UCSD-AML1 (cell line): Measurements from ENCODE around the gene DRAM2.
"Not testable (repeated sequence)": the region's sequence is repeated elsewhere in the genome, so short reads cannot be mapped to it uniquely, and the experiment has no call there.

Experiments used
- DNase-seq: peaks from one replicate; lab custom pipeline; 2025; ENCODE audit not compliant: unreplicated experiment; lab: John Stamatoyannopoulos, UW

The DRAM2 gene

DNA sequence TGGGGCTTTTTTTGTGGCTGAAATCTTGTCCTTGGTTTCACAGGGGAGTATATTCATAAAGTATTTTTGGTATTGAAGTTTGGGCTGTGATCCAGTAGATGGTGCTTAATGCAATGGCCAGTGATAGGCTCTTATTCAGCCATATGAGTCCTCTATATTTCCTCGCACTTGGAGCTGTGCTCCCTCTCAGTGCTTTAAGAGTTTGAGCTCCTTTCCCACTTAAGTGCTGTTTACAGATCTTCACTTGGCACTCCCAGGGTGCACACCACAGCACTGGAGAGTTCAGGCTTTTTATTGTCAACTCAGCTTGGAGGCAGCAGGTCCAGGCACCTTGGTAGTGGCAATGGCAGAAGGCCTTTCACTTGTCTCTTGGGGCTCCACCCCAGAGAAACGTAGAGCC, 54.9 kb downstream of the DRAM2 start:
- DNase-seq = no peak

DNA sequence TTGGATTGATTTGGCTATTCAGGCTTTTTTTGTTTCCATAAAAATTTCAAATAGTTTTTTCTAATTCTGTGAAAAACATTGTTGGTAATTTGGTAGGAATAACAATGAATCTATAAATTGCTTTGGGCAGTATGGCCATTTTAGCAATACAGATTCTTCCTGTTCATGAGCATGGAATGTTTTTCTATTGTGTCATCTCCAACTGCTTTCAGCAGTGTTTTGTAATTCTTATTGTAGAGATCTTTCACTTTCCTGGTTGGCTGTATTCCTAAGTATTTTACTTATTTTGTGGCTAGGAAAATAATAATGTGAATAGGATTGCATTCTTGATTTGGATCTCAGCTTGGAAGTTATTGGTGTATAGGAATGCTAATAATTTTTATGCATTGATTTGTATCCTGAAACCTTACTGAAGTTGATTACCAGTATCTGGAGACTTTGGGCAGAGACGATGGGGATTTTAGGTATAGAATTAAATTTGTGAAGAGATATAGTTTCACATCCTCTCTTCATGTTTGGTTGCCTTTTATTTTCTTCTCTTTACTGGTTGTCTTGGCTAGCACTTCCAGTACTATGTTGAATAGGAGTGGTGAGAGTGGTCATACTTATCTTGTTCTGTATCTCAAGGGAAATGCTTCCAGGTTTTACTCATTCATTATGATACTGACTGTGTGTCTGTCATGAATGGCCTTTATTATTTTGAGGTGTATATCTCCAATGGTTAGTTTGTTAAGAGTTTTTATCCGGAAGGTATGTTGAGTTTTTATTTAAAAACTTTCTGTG, 57.3 kb downstream of the DRAM2 start:
- DNase-seq = no peak

DNA sequence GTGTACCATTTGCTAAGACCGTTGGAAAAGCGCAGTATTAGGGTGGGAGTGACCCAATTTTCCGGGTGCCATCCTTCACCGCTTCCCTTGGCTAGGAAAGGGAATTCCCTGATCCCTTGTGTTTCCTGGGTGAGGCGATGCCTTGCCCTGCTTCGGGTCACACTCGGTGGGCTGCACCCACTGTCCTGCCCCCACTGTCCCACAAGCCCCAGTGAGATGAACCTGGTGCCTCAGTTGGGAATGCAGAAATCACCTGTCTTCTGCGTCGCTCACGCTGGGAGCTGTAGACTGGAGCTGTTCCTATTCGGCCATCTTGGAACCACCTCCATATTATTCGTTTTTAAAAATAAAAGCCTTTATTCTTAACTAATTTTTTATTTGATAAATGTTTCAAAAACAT, 60.6 kb downstream of the DRAM2 start:
- not testable (repeated sequence) for DNase-seq

DNA sequence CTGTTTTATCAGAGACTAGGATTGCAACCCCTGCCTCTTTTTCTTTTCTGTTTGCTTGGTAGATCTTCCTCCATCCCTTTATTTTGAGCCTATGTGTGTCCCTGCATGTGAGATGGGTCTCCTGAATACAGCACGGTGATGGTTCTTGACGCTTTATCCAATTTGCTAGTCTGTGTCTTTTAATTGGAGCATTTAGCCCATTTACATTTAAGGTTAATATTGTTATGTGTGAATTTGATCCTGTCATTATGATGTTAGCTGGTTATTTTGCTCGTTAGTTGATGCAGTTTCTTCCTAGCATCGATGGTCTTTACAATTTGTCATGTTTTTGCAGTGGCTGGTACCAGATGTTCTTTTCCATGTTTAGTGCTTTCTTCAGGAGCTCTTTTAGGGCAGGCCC, 62.6 kb downstream of the DRAM2 start:
- DNase-seq = not testable (repeated sequence)
